Measurements from ENCODE around the gene B3GAT3.
"Not testable (repeated sequence)": the region's sequence is repeated elsewhere in the genome, so short reads cannot be mapped to it uniquely, and the experiment has no call there.

B3GAT3 gene

GRCh38 chr11:62656796-62657429 lies 35.1 kb upstream of the B3GAT3 start:
- DNase-seq, result peak in 1 of 2 donors; percentile 57
- H3K4me2 ChIP-seq (ENCODE audit: low read length), result no peak overlapping the region
- H2AFZ ChIP-seq (ENCODE audit: insufficient read depth, low read length, poor library complexity), result no peak overlapping the region
- no peak overlapping the region for H2BK12ac ChIP-seq (ENCODE audit: low read length)
- H3K9me3 ChIP-seq (ENCODE audit: insufficient read depth, low read depth, low read length), result no peaks in the 10 kb centered on the region
- no peak overlapping the region for H3K4me3 ChIP-seq (ENCODE audit: low read depth, low read length)
- H3K4me1 ChIP-seq (ENCODE audit: control insufficient read depth in 1 of 2, insufficient read depth in 2 of 2, low read length in 2 of 2), result peaks cover 2 to 8% of the 10 kb centered on the region in 2 experiments
- H4K8ac ChIP-seq (ENCODE audit: low read depth, low read length), result no peak overlapping the region
- H3K18ac ChIP-seq (ENCODE audit: low read length), result no peak overlapping the region
- H3K14ac ChIP-seq (ENCODE audit: low read length), result no peak overlapping the region
- H2BK5ac ChIP-seq (ENCODE audit: low read depth, low read length, poor library complexity), result no peak overlapping the region
- H4K12ac ChIP-seq (ENCODE audit: low read depth, low read length), result no peak overlapping the region
- H4K91ac ChIP-seq (ENCODE audit: low read depth, low read length), result no peak overlapping the region
- H3K27ac ChIP-seq (ENCODE audit: low read depth, low read length), result no peak overlapping the region
- no peak overlapping the region for H3K9ac ChIP-seq (ENCODE audit: low read length)
- no CpG with 5 or more reads among the region's 5 CpGs for WGBS (ENCODE audit: extremely low coverage, insufficient coverage, insufficient read length)
- no peak overlapping the region for H3K23ac ChIP-seq (ENCODE audit: low read length)
- H3K27me3 ChIP-seq (ENCODE audit: insufficient read depth, low read length), result no peaks in the 10 kb centered on the region
- peaks cover 7% of the 10 kb centered on the region for H3K79me2 ChIP-seq (ENCODE audit: control insufficient read depth, insufficient read depth, low read length, poor library complexity)
- no peak overlapping the region for H2AK5ac ChIP-seq (ENCODE audit: low read length)
- H3K36me3 ChIP-seq (ENCODE audit: control insufficient read depth in 1 of 2, insufficient read depth in 2 of 2, low read length in 2 of 2), result peaks cover 0 to 3% of the 10 kb centered on the region in 2 experiments
- peaks cover 7% of the 10 kb centered on the region for H3K79me1 ChIP-seq (ENCODE audit: low read length)
- no peak overlapping the region for H2BK120ac ChIP-seq (ENCODE audit: insufficient read depth, low read length, poor library complexity)
- H3K4ac ChIP-seq (ENCODE audit: low read depth, low read length), result no peak overlapping the region

- Histone ChIP-seq H3K4me1 (ENCODE audit: control insufficient read depth in 1 of 2, insufficient read depth in 2 of 2, low read length in 2 of 2) (peaks cover 2 to 8% of the 10 kb centered on the region in 2 experiments), H3K4me3 (ENCODE audit: low read depth, low read length) (no peak overlapping the region), H3K79me1 (ENCODE audit: low read length) (peaks cover 7% of the 10 kb centered on the region), H4K91ac (ENCODE audit: low read depth, low read length) (no peak overlapping the region), H3K27me3 (ENCODE audit: insufficient read depth, low read length) (no peaks in the 10 kb centered on the region), H3K18ac (ENCODE audit: low read length) (no peak overlapping the region), H3K36me3 (ENCODE audit: control insufficient read depth in 1 of 2, insufficient read depth in 2 of 2, low read length in 2 of 2) (peaks cover 5% of the 10 kb centered on the region in 2 experiments), H3K23ac (ENCODE audit: low read length) (no peak overlapping the region), H2BK12ac (ENCODE audit: low read length) (no peak overlapping the region), H2BK5ac (ENCODE audit: low read depth, low read length, poor library complexity) (no peak overlapping the region), H2BK120ac (ENCODE audit: insufficient read depth, low read length, poor library complexity) (no peak overlapping the region), H3K4me2 (ENCODE audit: low read length) (no peak overlapping the region), H3K14ac (ENCODE audit: low read length) (no peak overlapping the region), H4K12ac (ENCODE audit: low read depth, low read length) (no peak overlapping the region), H3K79me2 (ENCODE audit: control insufficient read depth, insufficient read depth, low read length, poor library complexity) (peaks cover 7% of the 10 kb centered on the region), H2AFZ (ENCODE audit: insufficient read depth, low read length, poor library complexity) (no peak overlapping the region), H3K9me3 (ENCODE audit: insufficient read depth, low read depth, low read length) (no peaks in the 10 kb centered on the region), H2AK5ac (ENCODE audit: low read length) (peak overlapping the region; percentile 66), H3K4ac (ENCODE audit: low read depth, low read length) (no peak overlapping the region), H3K27ac (ENCODE audit: low read depth, low read length) (no peak overlapping the region), H4K8ac (ENCODE audit: low read depth, low read length) (peak overlapping the region; percentile 67), H3K9ac (ENCODE audit: low read length) (no peak overlapping the region)
- peak; percentile 71 to 73 for DNase-seq
- no CpG with 5 or more reads among the region's 11 CpGs for WGBS (ENCODE audit: extremely low coverage, insufficient coverage, insufficient read length)
Measured at GRCh38 chr11:62654297-62654696, 32.5 kb upstream of the B3GAT3 start.

DNA sequence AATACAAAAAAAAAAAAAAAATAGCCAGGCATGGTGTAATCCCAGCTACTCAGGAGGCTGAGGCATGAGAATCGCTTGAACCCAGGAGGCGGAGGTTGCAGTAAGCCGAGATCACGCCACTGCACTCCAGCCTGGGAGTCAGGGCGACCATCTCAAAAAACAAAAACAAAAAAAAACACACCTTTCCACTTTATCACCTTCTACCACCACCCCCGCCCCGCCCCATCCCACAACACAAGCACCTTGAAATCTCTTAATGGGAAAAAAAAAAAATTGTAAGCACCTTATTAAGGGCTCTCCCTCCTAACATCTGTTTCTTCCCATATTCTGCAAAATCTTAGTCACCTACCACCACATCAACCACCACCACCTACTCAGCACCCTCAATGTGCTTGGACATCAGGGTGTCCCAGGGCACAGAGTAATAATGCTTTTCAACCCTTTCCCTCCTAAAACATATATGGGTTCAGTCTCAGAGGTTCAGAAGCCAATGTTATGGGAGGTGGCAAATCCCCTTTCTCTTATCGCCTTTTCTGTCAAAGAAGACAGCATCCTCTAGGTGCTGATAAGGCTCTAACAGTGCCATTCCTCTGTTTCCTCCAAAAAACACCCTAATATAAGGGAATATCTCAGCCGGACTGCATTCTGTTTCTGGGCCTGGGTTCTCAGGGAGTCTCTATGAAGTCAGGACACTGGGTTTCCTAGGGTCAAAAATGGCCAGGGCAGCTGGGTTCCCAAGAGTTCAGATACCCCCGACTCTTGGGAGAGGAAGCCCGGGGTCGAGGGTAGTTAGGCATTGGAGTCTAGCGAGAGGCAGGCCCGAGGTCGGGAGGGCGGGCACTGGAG lies 30.6 kb upstream of the B3GAT3 start:
- peak overlapping the region; percentile 84 for H2AK5ac ChIP-seq (ENCODE audit: low read length)
- H2BK120ac ChIP-seq (ENCODE audit: insufficient read depth, low read length, poor library complexity), result peak overlapping the region; percentile 94
- H3K27ac ChIP-seq (ENCODE audit: low read depth, low read length), result peak overlapping the region; percentile 61
- H4K12ac ChIP-seq (ENCODE audit: low read depth, low read length), result peak overlapping the region; percentile 100
- peaks cover 2 to 8% of the 10 kb centered on the region in 2 experiments for H3K4me1 ChIP-seq (ENCODE audit: control insufficient read depth in 1 of 2, insufficient read depth in 2 of 2, low read length in 2 of 2)
- peak overlapping the region; percentile 98 for H3K18ac ChIP-seq (ENCODE audit: low read length)
- DNase-seq, result no peak
- H3K27me3 ChIP-seq (ENCODE audit: insufficient read depth, low read length), result no peaks in the 10 kb centered on the region
- peak overlapping the region; percentile 93 for H2BK5ac ChIP-seq (ENCODE audit: low read depth, low read length, poor library complexity)
- peaks cover 22 to 24% of the 10 kb centered on the region in 2 experiments for H3K36me3 ChIP-seq (ENCODE audit: control insufficient read depth in 1 of 2, insufficient read depth in 2 of 2, low read length in 2 of 2)
- peak overlapping the region; percentile 71 for H2AFZ ChIP-seq (ENCODE audit: insufficient read depth, low read length, poor library complexity)
- H2BK12ac ChIP-seq (ENCODE audit: low read length), result peak overlapping the region; percentile 74
- H3K4me3 ChIP-seq (ENCODE audit: low read depth, low read length), result peak overlapping the region; percentile 90
- peak overlapping the region; percentile 89 for H4K91ac ChIP-seq (ENCODE audit: low read depth, low read length)
- peak overlapping the region; percentile 99 for H3K4ac ChIP-seq (ENCODE audit: low read depth, low read length)
- peaks cover 7% of the 10 kb centered on the region for H3K79me1 ChIP-seq (ENCODE audit: low read length)
- H4K8ac ChIP-seq (ENCODE audit: low read depth, low read length), result peak overlapping the region; percentile 99
- peak overlapping the region; percentile 98 for H3K14ac ChIP-seq (ENCODE audit: low read length)
- H3K9me3 ChIP-seq (ENCODE audit: insufficient read depth, low read depth, low read length), result no peaks in the 10 kb centered on the region
- no peak overlapping the region for H3K23ac ChIP-seq (ENCODE audit: low read length)
- WGBS (ENCODE audit: extremely low coverage, insufficient coverage, insufficient read length), result no CpG with 5 or more reads among the region's 16 CpGs
- H3K4me2 ChIP-seq (ENCODE audit: low read length), result peak overlapping the region; percentile 97
- peak overlapping the region; percentile 97 for H3K9ac ChIP-seq (ENCODE audit: low read length)
- peaks cover 7% of the 10 kb centered on the region for H3K79me2 ChIP-seq (ENCODE audit: control insufficient read depth, insufficient read depth, low read length, poor library complexity)

GRCh38 chr11:62650283-62650682 lies 28.5 kb upstream of the B3GAT3 start:
- Histone ChIP-seq H3K36me3 (ENCODE audit: control insufficient read depth in 1 of 2, insufficient read depth in 2 of 2, low read length in 2 of 2) (peaks cover 22 to 25% of the 10 kb centered on the region in 2 experiments), H3K79me1 (ENCODE audit: low read length) (peaks cover 15% of the 10 kb centered on the region), H3K4me1 (ENCODE audit: control insufficient read depth in 1 of 2, insufficient read depth in 2 of 2, low read length in 2 of 2) (peaks cover 10 to 14% of the 10 kb centered on the region in 2 experiments), H3K79me2 (ENCODE audit: control insufficient read depth, insufficient read depth, low read length, poor library complexity) (peaks cover 17% of the 10 kb centered on the region)
- H3K27me3 ChIP-seq (ENCODE audit: insufficient read depth, low read length); H3K14ac ChIP-seq (ENCODE audit: low read length); H3K9ac ChIP-seq (ENCODE audit: low read length); H3K18ac ChIP-seq (ENCODE audit: low read length); H2BK12ac ChIP-seq (ENCODE audit: low read length); H4K12ac ChIP-seq (ENCODE audit: low read depth, low read length); H3K4me3 ChIP-seq (ENCODE audit: low read depth, low read length); H3K4me2 ChIP-seq (ENCODE audit: low read length); H4K8ac ChIP-seq (ENCODE audit: low read depth, low read length); H3K27ac ChIP-seq (ENCODE audit: low read depth, low read length); H3K4ac ChIP-seq (ENCODE audit: low read depth, low read length); H3K9me3 ChIP-seq (ENCODE audit: insufficient read depth, low read depth, low read length); H2BK5ac ChIP-seq (ENCODE audit: low read depth, low read length, poor library complexity); H2AFZ ChIP-seq (ENCODE audit: insufficient read depth, low read length, poor library complexity); H4K91ac ChIP-seq (ENCODE audit: low read depth, low read length); DNase-seq; H2AK5ac ChIP-seq (ENCODE audit: low read length); H3K23ac ChIP-seq (ENCODE audit: low read length); H2BK120ac ChIP-seq (ENCODE audit: insufficient read depth, low read length, poor library complexity): not testable (repeated sequence)
- no CpG with 5 or more reads among the region's 12 CpGs for WGBS (ENCODE audit: extremely low coverage, insufficient coverage, insufficient read length)

All from trophoblast cell (in vitro differentiated cells and primary cell).